Cardiac muscle cell (in vitro differentiated cells and primary cell): ENCODE data around the gene SUSD3. TPM values are rescaled to one million over a fixed set of nuclear protein-coding genes. Genes with fewer than 3 reads are reported as not detected.

Source experiments
- DNase-seq, 2 donors: peaks; one replicate each; pipeline versions ENCODE4 v3.0.0 to v3.0.0-alpha.2; 2010 to 2017; ENCODE audit warnings: low read depth in 1 of 2, low spot score in 1 of 2
- H3K27ac ChIP-seq: fragments of 200-600 bp; sonication (generic); 2 replicates; pipeline ENCODE4 v1.5.1; 2016
- H3K27me3 ChIP-seq: fragments of 200-600 bp; sonication (generic); 2 replicates; pipeline ENCODE4 v1.6.0; 2016; ENCODE audit warnings: control low read depth
- H3K36me3 ChIP-seq: fragments of 200-600 bp; sonication (generic); 2 replicates; pipeline ENCODE4 v1.5.1; 2016; ENCODE audit warnings: control low read depth
- H3K4me1 ChIP-seq: fragments of 200-600 bp; sonication (generic); 2 replicates; pipeline ENCODE4 v1.8.1; 2017; ENCODE audit warnings: low read depth, mild to moderate bottlenecking, mixed run types
- H3K4me3 ChIP-seq: fragments of 200-600 bp; sonication (generic); 2 replicates; pipeline ENCODE4 v1.5.1; 2016; ENCODE audit warnings: mild to moderate bottlenecking
- H3K9me3 ChIP-seq: fragments of 200-600 bp; sonication (generic); 2 replicates; pipeline ENCODE4 v1.5.1; 2017; ENCODE audit warnings: low read depth, mild to moderate bottlenecking, control low read depth
- CTCF ChIP-seq: IDR thresholded peaks from 2 replicates; pipeline ENCODE4 v1.5.1; 2012; ENCODE audit warnings: low read depth, mild to moderate bottlenecking, low read length
- polyA plus RNA-seq: library from polyadenylated mRNA; unstranded; fragments of >200 nt; fragmentation: Nextera tagmentation; extraction: Ambion mirVana; gene quantifications from 2 replicates; pipeline ENCODE4 v1.2.1, GENCODE V29; 2016
- total RNA-seq: library from RNA; depleted of rRNA; stranded (reverse); fragments of >200 nt; gene quantifications from 2 replicates; pipeline ENCODE4 v1.2.3, GENCODE V29; 2016

Gene SUSD3
- total and polyA plus RNA-seq, 2 experiments from 2014 or later, result not detected

- no peaks in the 10 kb centered on the region for H3K36me3 ChIP-seq
- DNase-seq, result no peak
- H3K4me3 ChIP-seq, result no peak overlapping the region
- no peak for TF ChIP-seq CTCF
- no peak overlapping the region for H3K27ac ChIP-seq
- no peaks in the 10 kb centered on the region for H3K9me3 ChIP-seq
- H3K4me1 ChIP-seq, result no peaks in the 10 kb centered on the region
- peaks cover 4% of the 10 kb centered on the region for H3K27me3 ChIP-seq
Observed at GRCh38 chr9:93065135-93065720, 6.7 kb downstream of the SUSD3 start.

- Histone ChIP-seq H3K27ac (no peak overlapping the region), H3K9me3 (no peaks in the 10 kb centered on the region), H3K36me3 (no peaks in the 10 kb centered on the region), H3K4me3 (no peak overlapping the region), H3K4me1 (no peaks in the 10 kb centered on the region), H3K27me3 (peaks cover 4% of the 10 kb centered on the region)
- no peak for DNase-seq
- TF ChIP-seq CTCF, result no peak
Observed at GRCh38 chr9:93066978-93067603, 8.6 kb downstream of the SUSD3 start.

GRCh38 chr9:93068956-93069355, 10.5 kb downstream of the SUSD3 start:
- H3K27ac ChIP-seq, result no peak overlapping the region
- no peak for DNase-seq
- no peaks in the 10 kb centered on the region for H3K4me1 ChIP-seq
- no peaks in the 10 kb centered on the region for H3K36me3 ChIP-seq
- no peak for TF ChIP-seq CTCF
- H3K9me3 ChIP-seq, result no peaks in the 10 kb centered on the region
- H3K27me3 ChIP-seq, result no peaks in the 10 kb centered on the region
- no peak overlapping the region for H3K4me3 ChIP-seq

GRCh38 chr9:93071464-93071863, 13.0 kb downstream of the SUSD3 start:
- H3K27me3 ChIP-seq, result no peaks in the 10 kb centered on the region
- H3K36me3 ChIP-seq, result no peaks in the 10 kb centered on the region
- no peaks in the 10 kb centered on the region for H3K9me3 ChIP-seq
- H3K27ac ChIP-seq, result no peak overlapping the region
- peak in 1 of 2 donors; percentile 55 for DNase-seq
- TF ChIP-seq CTCF, result no peak
- H3K4me3 ChIP-seq, result no peak overlapping the region
- H3K4me1 ChIP-seq, result no peaks in the 10 kb centered on the region

GRCh38 chr9:93072383-93072795, 13.9 kb downstream of the SUSD3 start:
- Histone ChIP-seq H3K27me3 (no peaks in the 10 kb centered on the region), H3K27ac (no peak overlapping the region), H3K4me1 (no peaks in the 10 kb centered on the region), H3K4me3 (no peak overlapping the region), H3K36me3 (no peaks in the 10 kb centered on the region), H3K9me3 (no peaks in the 10 kb centered on the region)
- DNase-seq, result peak in 1 of 2 donors; percentile 71
- TF ChIP-seq CTCF, result no peak
